BLaER1 treated with 17β-estradiol and CSF1 and Interleukin-3, amounts not matched to agents 10 nM and 100 nM (cell line): ENCODE results near the gene LTBP2.

Source experiments
- H3K27ac ChIP-seq, 11 experiments: shearing (Covaris generic); formaldehyde crosslinking; 2 replicates each; pipeline ENCODE4 v1.8.1; 2022
- H3K27me3 ChIP-seq, 11 experiments: shearing (Covaris generic); formaldehyde crosslinking; 2 replicates each; pipeline ENCODE4 v1.8.1; 2022
- H3K36me3 ChIP-seq, 11 experiments: shearing (Covaris generic); formaldehyde crosslinking; 2 replicates each; pipeline ENCODE4 v1.8.1; 2022
- H3K4me1 ChIP-seq, 10 experiments: shearing (Covaris generic); formaldehyde crosslinking; 2 replicates each; pipeline ENCODE4 v1.8.1; 2022
- H3K4me2 ChIP-seq, 11 experiments: shearing (Covaris generic); formaldehyde crosslinking; 2 replicates each; pipeline ENCODE4 v1.8.1; 2022
- H3K4me3 ChIP-seq, 10 experiments: shearing (Covaris generic); formaldehyde crosslinking; 2 replicates each; pipeline ENCODE4 v1.8.1; 2022
- H3K9ac ChIP-seq, 11 experiments: shearing (Covaris generic); formaldehyde crosslinking; 2 replicates each; pipeline ENCODE4 v1.8.1; 2022
- H3K9me3 ChIP-seq, 11 experiments: shearing (Covaris generic); formaldehyde crosslinking; replicated peaks in 1 of 11; 2 replicates each; pipeline ENCODE4 v1.8.1; 2022
- H4K20me1 ChIP-seq, 11 experiments: shearing (Covaris generic); formaldehyde crosslinking; 2 replicates each; pipeline ENCODE4 v1.8.1; 2022
- Cebpa-rat ChIP-seq, 11 experiments: shearing (Covaris generic); IDR thresholded peaks; 2 replicates each; pipeline ENCODE4 v1.8.1; 2022

The LTBP2 gene

DNA sequence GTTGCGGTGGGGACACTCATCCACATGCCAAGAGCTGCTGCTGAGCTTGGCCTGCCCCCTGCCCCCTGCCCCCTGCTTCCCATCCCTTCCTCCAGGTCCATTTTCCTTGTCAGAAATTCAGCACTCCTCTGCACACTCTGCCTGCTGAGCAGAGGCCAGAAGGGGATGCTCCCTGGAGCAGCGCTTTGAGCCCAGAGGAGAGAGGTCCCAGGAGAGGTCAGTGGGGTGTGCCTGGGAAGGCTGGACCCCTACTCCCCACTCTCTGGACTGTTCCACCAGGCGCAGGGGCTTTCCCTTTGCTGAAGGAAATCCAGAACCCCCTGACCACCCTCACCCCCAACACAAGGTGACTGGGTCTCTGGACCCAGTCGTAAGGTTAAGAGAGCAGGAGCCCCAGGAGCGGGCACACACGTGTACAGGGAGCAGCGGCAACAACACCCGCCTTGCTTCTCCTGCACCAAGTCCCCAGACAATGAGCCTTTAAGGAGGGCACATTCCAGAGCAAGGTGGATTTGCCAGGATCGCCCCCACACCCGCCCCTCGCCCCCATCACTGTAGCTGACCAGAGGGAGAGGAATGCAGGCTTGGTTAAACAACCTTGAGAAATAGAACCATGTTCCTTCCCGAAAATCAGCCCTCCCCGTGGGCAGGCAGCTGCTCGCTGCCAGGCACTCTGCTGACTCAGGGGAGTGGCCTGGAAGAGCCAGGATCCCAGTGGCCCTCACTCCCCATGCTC lies 87.8 kb downstream of the LTBP2 start:
- Histone ChIP-seq H3K27ac (no peak overlapping the region), H3K4me1 (peaks cover 15 to 44% (median 31%) of the 10 kb centered on the region in 10 experiments), H4K20me1 (no peaks in the 10 kb centered on the region; a peak in 2 of 22 replicates), H3K27me3 (no peaks in the 10 kb centered on the region), H3K9me3 (no peaks in the 10 kb centered on the region), H3K36me3 (peaks cover 0 to 3% (median 0%) of the 10 kb centered on the region in 11 experiments; a peak in 1 of 22 replicates), H3K4me2 (peak overlapping the region in 6 of 11 experiments; percentile 2 to 81 (median 59); a peak in 10 of 22 replicates), H3K9ac (no peak overlapping the region), H3K4me3 (no peak overlapping the region)
- TF ChIP-seq Cebpa-rat (IDR thresholded peaks at IDR 0.05): no peak

DNA sequence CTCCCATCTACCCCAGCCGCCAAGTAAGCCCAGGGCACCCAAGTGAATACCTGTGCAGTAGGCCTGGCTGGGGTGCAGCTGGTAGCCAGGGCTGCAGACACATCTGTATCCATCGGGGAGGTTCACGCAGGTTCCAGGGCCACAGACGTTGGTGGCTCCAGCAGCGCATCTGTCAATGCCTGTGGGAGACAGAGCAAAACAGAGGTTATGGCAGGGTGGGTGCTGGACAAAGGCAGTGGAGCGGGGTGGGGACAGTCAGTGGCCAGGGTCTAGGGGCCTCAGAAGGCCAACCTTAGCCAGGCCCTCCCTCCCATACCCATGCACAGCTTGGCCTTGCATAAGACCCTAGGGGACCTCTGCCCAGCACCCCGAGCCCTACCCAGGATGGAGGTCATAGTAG lies 89.3 kb downstream of the LTBP2 start:
- Histone ChIP-seq H3K9me3 (no peaks in the 10 kb centered on the region), H3K4me2 (no peak overlapping the region), H3K27me3 (no peaks in the 10 kb centered on the region), H3K4me3 (no peak overlapping the region), H3K27ac (no peak overlapping the region), H3K36me3 (peaks cover 0 to 3% (median 0%) of the 10 kb centered on the region in 11 experiments; a peak in 1 of 22 replicates), H4K20me1 (no peaks in the 10 kb centered on the region; a peak in 2 of 22 replicates), H3K4me1 (peaks cover 23 to 38% (median 35%) of the 10 kb centered on the region in 10 experiments), H3K9ac (no peak overlapping the region)
- TF ChIP-seq Cebpa-rat (IDR thresholded peaks at IDR 0.05): no peak

DNA sequence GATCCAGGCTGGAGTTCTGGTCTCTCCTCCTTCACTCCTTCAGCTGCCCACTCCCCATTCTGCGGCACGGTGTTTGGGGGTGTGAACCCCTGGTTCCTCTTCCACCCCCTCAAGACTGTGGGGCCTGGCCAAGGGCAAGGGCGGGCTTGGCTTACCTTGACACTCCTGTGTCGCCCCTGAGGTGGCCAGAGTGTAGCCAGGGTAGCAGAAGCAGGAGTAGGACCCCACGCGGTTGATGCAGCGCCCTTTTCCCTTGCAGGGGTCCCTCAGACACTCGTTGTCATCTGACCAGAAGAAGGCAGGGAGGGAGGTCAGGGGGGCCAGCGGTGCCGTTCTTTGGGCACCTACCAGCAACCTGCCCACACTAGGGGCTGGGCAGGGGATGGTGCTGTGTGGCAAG lies 90.3 kb downstream of the LTBP2 start:
- TF ChIP-seq Cebpa-rat (IDR thresholded peaks at IDR 0.05): no peak
- H3K27ac ChIP-seq: no peak overlapping the region
- H4K20me1 ChIP-seq: no peaks in the 10 kb centered on the region; a peak in 2 of 22 replicates
- no peak overlapping the region for H3K4me3 ChIP-seq
- H3K4me1 ChIP-seq: peaks cover 23 to 31% (median 28%) of the 10 kb centered on the region in 10 experiments
- H3K4me2 ChIP-seq: no peak overlapping the region
- H3K9me3 ChIP-seq: no peaks in the 10 kb centered on the region
- peaks cover 0 to 3% (median 0%) of the 10 kb centered on the region in 11 experiments; a peak in 1 of 22 replicates for H3K36me3 ChIP-seq
- no peak overlapping the region for H3K9ac ChIP-seq
- H3K27me3 ChIP-seq: no peaks in the 10 kb centered on the region

GRCh38 chr14:74519316-74520074 lies 92.5 kb downstream of the LTBP2 start:
- H4K20me1 ChIP-seq: no peaks in the 10 kb centered on the region
- peaks cover 20 to 26% (median 23%) of the 10 kb centered on the region in 10 experiments for H3K4me1 ChIP-seq
- no peak overlapping the region for H3K27ac ChIP-seq
- no peaks in the 10 kb centered on the region for H3K9me3 ChIP-seq
- H3K36me3 ChIP-seq: peaks cover 0 to 3% (median 0%) of the 10 kb centered on the region in 11 experiments; a peak in 1 of 22 replicates
- no peak overlapping the region for H3K9ac ChIP-seq
- no peaks in the 10 kb centered on the region for H3K27me3 ChIP-seq
- H3K4me2 ChIP-seq: no peak overlapping the region
- TF ChIP-seq Cebpa-rat (IDR thresholded peaks at IDR 0.05): no peak
- H3K4me3 ChIP-seq: no peak overlapping the region

DNA sequence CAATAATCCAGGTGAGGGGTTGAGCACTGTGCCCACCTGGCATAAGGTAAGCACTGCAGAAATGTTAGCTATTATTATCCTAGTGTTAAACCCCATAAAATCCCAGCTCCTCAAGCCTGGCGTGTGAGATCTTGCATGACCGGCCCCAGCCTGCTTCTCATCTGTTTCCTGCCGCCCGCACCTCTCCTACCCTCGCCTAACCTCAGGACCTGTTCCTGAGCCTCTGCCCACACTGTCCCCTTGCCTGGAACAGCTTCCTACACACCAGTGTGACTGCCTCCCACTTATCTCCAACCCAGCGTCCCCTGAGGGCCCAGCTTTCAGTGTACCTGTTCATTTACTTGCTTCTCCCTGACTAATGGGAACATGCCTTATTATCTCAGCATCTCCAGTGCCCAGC lies 93.8 kb downstream of the LTBP2 start:
- H3K4me1 ChIP-seq: peaks cover 27 to 39% (median 35%) of the 10 kb centered on the region in 10 experiments
- no peaks in the 10 kb centered on the region for H3K9me3 ChIP-seq
- no peak overlapping the region for H3K9ac ChIP-seq
- H3K4me2 ChIP-seq: peak overlapping the region in 6 of 11 experiments; percentile 8 to 42 (median 40); a peak in 10 of 22 replicates
- no peak overlapping the region for H3K4me3 ChIP-seq
- no peaks in the 10 kb centered on the region for H3K27me3 ChIP-seq
- H4K20me1 ChIP-seq: no peaks in the 10 kb centered on the region
- TF ChIP-seq Cebpa-rat (IDR thresholded peaks at IDR 0.05): no peak
- H3K36me3 ChIP-seq: peaks cover 0 to 3% (median 0%) of the 10 kb centered on the region in 11 experiments; a peak in 1 of 22 replicates
- no peak overlapping the region for H3K27ac ChIP-seq

DNA sequence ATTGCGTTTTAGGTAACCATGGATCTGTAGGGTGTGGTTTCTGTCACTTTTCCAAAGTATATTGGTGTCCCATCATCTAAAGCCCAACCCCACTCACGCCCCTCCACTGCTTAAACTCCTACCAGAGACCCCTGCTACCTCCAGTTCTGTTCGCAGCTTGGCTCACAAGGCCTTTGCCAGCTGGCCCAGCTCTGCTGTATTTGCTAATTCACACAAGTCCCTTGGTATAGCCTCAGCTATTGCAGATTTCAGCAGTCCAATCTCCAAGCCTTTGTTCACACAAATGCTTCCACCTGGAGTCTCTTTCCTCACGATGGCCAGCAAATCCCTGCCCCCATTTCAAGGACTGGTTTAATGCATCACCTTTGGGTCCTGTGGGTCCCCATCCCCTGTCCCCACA lies 94.3 kb downstream of the LTBP2 start:
- H3K4me2 ChIP-seq: peak overlapping the region in 6 of 11 experiments; percentile 8 to 42 (median 40); a peak in 6 of 22 replicates
- H3K36me3 ChIP-seq: peaks cover 0 to 3% (median 0%) of the 10 kb centered on the region in 11 experiments; a peak in 1 of 22 replicates

DNA sequence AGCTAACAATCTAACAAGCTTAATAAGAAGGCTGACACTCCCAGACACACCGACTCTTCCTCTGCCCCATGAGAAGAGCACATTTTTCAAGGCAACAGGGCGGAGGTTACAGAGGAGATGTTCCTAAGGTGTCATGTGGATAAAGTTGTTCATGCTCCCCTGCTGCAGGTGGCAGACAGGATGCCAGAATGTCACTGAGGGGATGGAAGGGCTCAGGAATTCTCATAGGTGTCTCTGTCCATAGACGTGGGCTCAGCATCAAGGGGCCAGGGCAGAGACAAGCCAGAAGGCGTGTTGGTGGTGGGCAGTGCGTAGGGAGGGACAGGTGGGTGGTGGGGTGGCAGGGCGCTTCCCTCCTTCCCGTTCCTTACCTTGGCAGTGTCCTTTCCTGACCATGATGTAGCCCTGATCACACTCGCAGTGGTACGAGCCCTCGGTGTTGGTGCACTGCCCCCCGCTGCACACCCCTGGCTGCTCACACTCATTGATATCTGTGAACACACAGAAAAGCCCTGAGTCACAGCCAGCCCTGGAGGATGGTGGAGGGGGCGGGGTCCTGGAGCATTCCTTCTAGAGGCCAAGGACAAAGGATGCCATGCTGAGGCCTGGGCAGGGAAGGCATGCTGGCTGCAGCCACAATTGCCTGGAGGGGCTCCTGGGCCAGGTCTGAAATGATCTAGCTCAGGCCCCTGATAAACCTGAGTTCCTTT lies 95.4 kb downstream of the LTBP2 start:
- H3K4me1 ChIP-seq: peaks cover 35 to 48% (median 38%) of the 10 kb centered on the region in 10 experiments
- H3K4me3 ChIP-seq: no peak overlapping the region
- no peak overlapping the region for H3K9ac ChIP-seq
- H3K9me3 ChIP-seq: no peaks in the 10 kb centered on the region
- TF ChIP-seq Cebpa-rat (IDR thresholded peaks at IDR 0.05): no peak
- H3K27ac ChIP-seq: no peak overlapping the region
- no peaks in the 10 kb centered on the region for H3K27me3 ChIP-seq
- no peaks in the 10 kb centered on the region for H4K20me1 ChIP-seq
- H3K4me2 ChIP-seq: no peak overlapping the region
- H3K36me3 ChIP-seq: peaks cover 0 to 3% (median 0%) of the 10 kb centered on the region in 11 experiments; a peak in 1 of 22 replicates

More for the DNA sequence above, 94.3 kb downstream of the LTBP2 start:
- peaks cover 32 to 40% (median 36%) of the 10 kb centered on the region in 10 experiments for H3K4me1 ChIP-seq
- no peaks in the 10 kb centered on the region for H3K27me3 ChIP-seq
- no peaks in the 10 kb centered on the region for H4K20me1 ChIP-seq
- no peak overlapping the region for H3K9ac ChIP-seq
- no peak overlapping the region for H3K4me3 ChIP-seq
- H3K9me3 ChIP-seq: no peaks in the 10 kb centered on the region
- no peak overlapping the region for H3K27ac ChIP-seq
- no peak for TF ChIP-seq Cebpa-rat (IDR thresholded peaks at IDR 0.05)

DNA sequence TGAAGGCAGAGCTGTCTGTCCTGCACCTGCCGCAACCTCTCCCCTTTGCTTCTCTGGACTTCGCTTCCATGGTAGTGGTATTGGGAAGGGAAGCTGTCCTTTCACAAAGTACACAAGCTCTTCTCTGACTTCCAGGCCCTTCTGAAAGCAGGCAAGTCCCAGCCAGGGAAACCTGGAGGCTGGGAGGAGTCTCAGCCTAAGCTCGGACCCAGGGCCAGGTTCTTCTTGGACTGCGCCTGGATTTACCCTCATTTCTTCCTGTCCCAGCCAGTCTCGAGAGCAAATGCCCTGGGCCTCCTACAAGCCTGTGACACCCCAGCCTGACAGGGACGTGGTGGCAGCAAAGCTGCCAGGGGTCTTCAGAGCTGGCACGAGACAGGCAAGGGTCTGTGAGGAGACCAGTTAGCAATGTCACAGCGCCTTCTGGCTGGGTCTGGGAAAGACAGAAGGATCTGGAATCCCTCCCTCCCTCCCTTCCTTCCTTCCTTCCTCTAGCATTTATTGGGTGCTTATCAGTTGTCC lies 96.1 kb downstream of the LTBP2 start:
- Histone ChIP-seq H3K9me3 (no peaks in the 10 kb centered on the region), H4K20me1 (no peaks in the 10 kb centered on the region), H3K9ac (no peak overlapping the region), H3K36me3 (peaks cover 0 to 3% (median 0%) of the 10 kb centered on the region in 11 experiments; a peak in 1 of 22 replicates), H3K27ac (no peak overlapping the region), H3K4me1 (peaks cover 35 to 54% (median 38%) of the 10 kb centered on the region in 10 experiments), H3K27me3 (no peaks in the 10 kb centered on the region), H3K4me3 (no peak overlapping the region), H3K4me2 (peak overlapping the region; percentile 54 to 92 (median 85); a peak in 19 of 22 replicates)
- no peak for TF ChIP-seq Cebpa-rat (IDR thresholded peaks at IDR 0.05)
